Suprapubic skin (tissue), 3 donors: ENCODE measurements around the gene SLC2A5.

Experiments used
- CTCF ChIP-seq, 2 donors: fragments of 200-600 bp in 1 of 2; fragments of 450-650 bp in 1 of 2; sonication (generic) in 1 of 2; IDR thresholded peaks; one replicate each; pipeline ENCODE4 v1.5.1; 2016 to 2019; ENCODE audit warnings: antibody characterized with exemption in 2 of 2, mild to moderate bottlenecking in 1 of 2, moderate library complexity in 1 of 2
- POLR2A ChIP-seq, 2 donors: fragments of 450-650 bp; IDR thresholded peaks; one replicate each; pipeline ENCODE4 v1.6.1; 2017; ENCODE audit warnings: antibody characterized with exemption in 2 of 2, mild to moderate bottlenecking in 2 of 2, moderate library complexity in 2 of 2

DNA sequence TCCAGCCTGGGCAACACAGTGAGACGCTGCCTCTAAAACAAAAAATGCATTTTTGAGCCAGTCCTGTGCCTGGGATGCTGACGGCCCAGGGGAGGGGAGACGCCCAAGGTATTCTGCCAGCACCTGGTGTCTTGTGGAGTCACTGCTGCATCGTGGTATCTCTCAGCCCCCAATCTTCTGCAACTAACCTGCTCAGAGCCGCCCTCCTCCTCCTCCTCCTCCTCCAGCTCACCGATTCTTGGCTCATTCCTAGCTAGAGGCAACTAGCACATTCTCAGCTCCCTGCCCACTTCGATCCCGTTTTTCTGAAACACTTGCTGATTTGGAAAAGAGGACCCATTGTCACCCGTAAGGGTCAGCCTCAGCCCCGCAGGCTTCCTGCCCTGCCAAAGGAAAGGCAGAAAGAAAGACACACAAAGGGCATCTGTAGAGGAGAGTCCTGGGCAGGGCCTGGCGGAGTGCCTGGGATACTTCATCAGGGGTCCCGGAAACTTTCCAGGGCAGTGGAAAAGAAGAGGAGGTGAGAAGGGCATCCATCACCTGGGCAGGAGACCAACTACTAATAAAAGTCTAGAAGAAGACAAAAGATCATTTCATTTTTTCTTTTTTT lies 38.7 kb upstream of the SLC2A5 start:
- TF ChIP-seq CTCF (IDR thresholded peaks at IDR 0.05) (no peak), POLR2A (IDR thresholded peaks at IDR 0.05) (no peak)
